ENCODE data around the gene ABLIM2. TPM values are rescaled to one million over a fixed set of nuclear protein-coding genes. Genes with fewer than 3 reads are reported as not detected.

ABLIM2 gene
- total RNA-seq, 4 donors from 2014 or later, result 177 to 281 (median 244) TPM

GRCh38 chr4:7988437-7988836 is 170.2 kb downstream of the ABLIM2 start:
- peaks cover 0 to 50% of the 10 kb centered on the region in 2 donors for H3K36me3 ChIP-seq
- ATAC-seq, result no peak
- in situ Hi-C loops (cut with MboI; ENCODE audit: low sequenced_read_pairs in 4 of 4), result loop anchor here in 3 of 4 donors (5.0 to 25.0 kb wide), 2 partner anchors 176 to 186 kb away; no protein-coding TSS in a partner anchor
- intact Hi-C loops (cut with DNase I; ENCODE audit: low total_unique reads), result no loop called here
- no peak for TF ChIP-seq POLR2A (IDR thresholded peaks at IDR 0.05)
- no peak for TF ChIP-seq CTCF (IDR thresholded peaks at IDR 0.05 in 4 of 5, conservative IDR thresholded peaks at IDR 0.05 in 1 of 5)
- H3K9me3 ChIP-seq, result no peaks in the 10 kb centered on the region
- H3K27me3 ChIP-seq, result no peaks in the 10 kb centered on the region
- no peak for DNase-seq
- no peak overlapping the region for H3K4me3 ChIP-seq
- H3K27ac ChIP-seq, result peak overlapping the region; percentile 26 to 66 (median 61)
- H3K4me1 ChIP-seq, result peaks cover 19 to 21% of the 10 kb centered on the region in 2 donors

- ATAC-seq (peak; percentile 42 to 60), DNase-seq (peak; percentile 35 to 75)
- H3K4me1 ChIP-seq, result peaks cover 19 to 21% of the 10 kb centered on the region in 2 donors
- H3K9me3 ChIP-seq, result no peaks in the 10 kb centered on the region
- peak overlapping the region; percentile 58 to 66 (median 65) for H3K27ac ChIP-seq
- H3K36me3 ChIP-seq, result peaks cover 0 to 54% of the 10 kb centered on the region in 2 donors
- no peak overlapping the region for H3K4me3 ChIP-seq
- in situ Hi-C loops (cut with MboI; ENCODE audit: low sequenced_read_pairs in 4 of 4), result loop anchor here in 3 of 4 donors (5.0 to 25.0 kb wide), 2 partner anchors 175 to 185 kb away; no protein-coding TSS in a partner anchor
- TF ChIP-seq POLR2A (IDR thresholded peaks at IDR 0.05) (no peak), CTCF (IDR thresholded peaks at IDR 0.05 in 4 of 5, conservative IDR thresholded peaks at IDR 0.05 in 1 of 5) (peak; percentile 77 to 85 (median 84))
- H3K27me3 ChIP-seq, result no peaks in the 10 kb centered on the region
- intact Hi-C loops (cut with DNase I; ENCODE audit: low total_unique reads), result loop anchor here (2.0 kb wide), 1 partner anchor 185 kb away; no protein-coding TSS in a partner anchor
Measured at GRCh38 chr4:7987148-7987989, 171.2 kb downstream of the ABLIM2 start.

- intact Hi-C loops (cut with DNase I; ENCODE audit: low total_unique reads), result loop anchor here (2.0 kb wide), 1 partner anchor 183 kb away; no protein-coding TSS in a partner anchor
Measured at GRCh38 chr4:7985891-7986441, 172.6 kb downstream of the ABLIM2 start.

DNA sequence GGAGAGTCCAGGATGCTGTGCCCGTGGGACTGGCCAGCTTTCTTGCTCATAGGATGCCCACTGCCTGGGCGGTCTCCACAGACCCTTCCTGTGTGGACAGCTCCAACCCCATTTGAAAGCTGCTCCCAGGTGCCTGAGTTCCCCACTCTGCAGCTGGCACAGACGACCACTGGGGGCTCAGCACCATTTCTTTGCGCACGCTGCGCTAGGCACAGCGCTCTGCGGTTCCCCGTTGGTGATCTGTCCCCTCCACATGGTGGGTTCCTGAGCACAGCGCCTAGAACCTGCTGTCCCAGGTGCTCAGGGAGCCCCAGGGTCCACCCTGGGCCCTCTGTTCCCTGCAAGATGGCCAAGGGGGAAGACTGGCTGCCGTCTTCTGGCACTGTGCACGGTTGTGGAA is 173.5 kb downstream of the ABLIM2 start:
- no peak for DNase-seq
- no peak for ATAC-seq
- Histone ChIP-seq H3K4me3 (no peak overlapping the region), H3K27me3 (no peaks in the 10 kb centered on the region), H3K9me3 (no peaks in the 10 kb centered on the region), H3K27ac (peak overlapping the region; percentile 58 to 66 (median 65)), H3K4me1 (peaks cover 19 to 21% of the 10 kb centered on the region in 2 donors), H3K36me3 (peaks cover 0 to 43% of the 10 kb centered on the region in 2 donors)
- TF ChIP-seq CTCF (IDR thresholded peaks at IDR 0.05 in 4 of 5, conservative IDR thresholded peaks at IDR 0.05 in 1 of 5), result no peak
- no peak for TF ChIP-seq POLR2A (IDR thresholded peaks at IDR 0.05)
- in situ Hi-C loops (cut with MboI; ENCODE audit: low sequenced_read_pairs in 4 of 4), result loop anchor here in 3 of 4 donors (5.0 to 25.0 kb wide), 2 partner anchors 173 to 183 kb away; no protein-coding TSS in a partner anchor
- intact Hi-C loops (cut with DNase I; ENCODE audit: low total_unique reads), result no loop called here

More at GRCh38 chr4:7985891-7986441, 172.6 kb downstream of the ABLIM2 start:
- ATAC-seq, result peak; percentile 34 to 37
- H3K27ac ChIP-seq, result peak overlapping the region; percentile 58 to 66 (median 65)
- peaks cover 19 to 21% of the 10 kb centered on the region in 2 donors for H3K4me1 ChIP-seq
- TF ChIP-seq CTCF (IDR thresholded peaks at IDR 0.05 in 4 of 5, conservative IDR thresholded peaks at IDR 0.05 in 1 of 5) (no peak), POLR2A (IDR thresholded peaks at IDR 0.05) (no peak)
- in situ Hi-C loops (cut with MboI; ENCODE audit: low sequenced_read_pairs in 4 of 4), result loop anchor here in 3 of 4 donors (5.0 to 25.0 kb wide), 2 partner anchors 174 to 184 kb away; no protein-coding TSS in a partner anchor
- no peaks in the 10 kb centered on the region for H3K27me3 ChIP-seq
- no peaks in the 10 kb centered on the region for H3K9me3 ChIP-seq
- peaks cover 0 to 50% of the 10 kb centered on the region in 2 donors for H3K36me3 ChIP-seq
- no peak overlapping the region for H3K4me3 ChIP-seq
- peak in 1 of 2 donors; percentile 57 for DNase-seq

Data from gastrocnemius medialis (tissue), 4 donors.